HG03460 (cell line): ENCODE data around the gene SYCE1.
A peak's percentile ranks its signal among the peaks of the same experiment; 100 is the strongest.
"Not testable (repeated sequence)": the region's sequence is repeated elsewhere in the genome, so short reads cannot be mapped to it uniquely, and the experiment has no call there.

Experiments used
- ATAC-seq: cut with Tn5 transposase; IDR thresholded peaks from one replicate; pipeline ENCODE4 v1.9.1; 2021; ENCODE audit not compliant: unreplicated experiment

The SYCE1 gene

DNA sequence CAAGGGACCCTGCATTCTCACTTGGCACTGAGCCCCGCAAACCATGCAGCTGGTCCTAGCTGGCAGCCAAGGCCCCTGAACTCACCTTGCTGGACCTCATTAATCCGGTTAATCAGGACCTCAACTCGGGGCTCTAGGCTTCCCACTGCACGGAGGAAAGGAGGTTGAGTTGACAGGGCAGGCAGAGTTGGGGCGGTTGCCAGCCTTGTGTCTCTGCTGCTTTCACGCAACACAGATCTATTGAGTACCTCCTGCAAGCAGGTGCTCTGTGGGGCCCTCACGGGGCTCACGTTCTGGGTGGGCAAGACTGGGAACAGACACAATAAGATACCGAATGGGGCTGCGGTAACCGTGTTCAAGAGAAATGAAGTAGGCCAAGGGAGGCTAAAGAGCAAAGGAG is 6.2 kb downstream of the SYCE1 start:
- ATAC-seq = no peak

DNA sequence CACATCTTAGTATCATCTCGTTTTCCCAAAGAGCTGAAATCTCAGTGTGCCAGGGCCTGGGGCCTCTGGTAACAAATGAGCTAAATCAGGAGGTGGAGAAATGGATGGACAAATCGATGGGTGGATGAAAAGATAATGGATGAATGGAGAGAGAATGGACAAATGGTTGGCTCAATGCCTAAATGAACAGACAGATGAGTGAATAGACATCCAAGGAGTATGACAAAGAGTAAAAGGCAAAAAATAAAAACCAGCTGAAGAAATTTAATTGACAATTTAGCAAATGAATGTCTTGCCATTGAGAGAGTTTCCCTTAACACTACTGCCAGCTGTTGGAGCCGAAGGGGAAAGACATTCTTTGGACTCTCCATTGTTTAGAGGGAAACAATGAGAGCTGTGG is 8.0 kb downstream of the SYCE1 start:
- no peak for ATAC-seq

DNA sequence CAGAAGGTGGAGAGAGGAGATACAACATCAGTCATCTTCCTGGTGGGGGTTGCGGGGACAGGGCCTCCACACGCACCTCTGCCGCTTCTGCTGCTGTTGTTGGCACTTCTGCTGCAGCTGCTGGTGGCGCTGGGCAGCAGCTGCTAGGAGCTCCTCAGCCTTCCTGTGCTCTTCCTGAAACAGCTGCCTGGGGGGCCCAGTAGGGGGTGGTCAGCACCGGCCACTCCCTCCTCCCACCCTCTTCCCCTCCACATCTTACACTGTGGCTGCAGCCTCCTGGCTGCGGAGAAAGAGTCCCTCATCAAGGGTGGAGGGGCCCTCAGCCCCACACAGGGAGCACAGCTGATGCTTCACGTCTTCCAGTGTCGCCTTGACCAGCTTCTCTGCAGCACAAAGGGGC is 9.9 kb downstream of the SYCE1 start:
- no peak for ATAC-seq

DNA sequence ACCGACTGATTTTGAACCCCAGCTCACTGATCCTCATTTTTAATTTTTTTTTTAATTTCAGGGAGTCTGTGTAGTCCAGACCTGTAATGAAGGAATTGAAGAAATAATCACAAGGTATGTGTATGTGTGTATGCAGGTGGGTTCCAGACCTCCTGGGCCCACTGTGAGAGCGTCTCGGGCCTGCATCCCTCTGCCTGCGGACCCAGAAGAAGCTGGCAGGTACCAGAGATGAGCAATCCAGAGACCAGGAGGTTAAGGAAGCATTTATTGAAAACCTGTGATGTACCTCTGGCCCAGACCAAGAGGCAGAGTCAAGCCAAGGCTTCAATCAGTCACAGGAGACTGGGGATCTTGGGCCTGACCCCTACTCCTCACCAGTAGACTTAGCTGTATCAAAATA is 10.8 kb downstream of the SYCE1 start:
- no peak for ATAC-seq

DNA sequence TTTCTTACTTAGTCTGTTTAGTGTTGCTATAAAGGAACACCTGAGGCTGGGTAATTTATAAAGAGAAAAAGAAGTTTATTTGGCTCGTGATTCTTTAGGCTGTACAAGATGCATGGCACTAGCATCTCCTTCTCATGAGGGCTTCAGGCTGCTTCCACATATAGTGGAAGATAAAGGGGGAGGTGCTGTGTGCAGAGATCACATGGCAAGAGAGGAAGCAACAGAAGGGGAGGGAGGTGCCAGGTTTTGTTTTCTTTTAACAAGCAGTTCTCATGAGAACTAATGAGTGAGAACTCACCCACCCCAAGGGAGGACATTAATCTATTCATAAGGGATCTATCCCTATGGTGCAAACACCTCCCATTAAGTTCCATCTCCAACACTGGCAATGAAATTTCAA is 20.9 kb downstream of the SYCE1 start:
- no peak for ATAC-seq

DNA sequence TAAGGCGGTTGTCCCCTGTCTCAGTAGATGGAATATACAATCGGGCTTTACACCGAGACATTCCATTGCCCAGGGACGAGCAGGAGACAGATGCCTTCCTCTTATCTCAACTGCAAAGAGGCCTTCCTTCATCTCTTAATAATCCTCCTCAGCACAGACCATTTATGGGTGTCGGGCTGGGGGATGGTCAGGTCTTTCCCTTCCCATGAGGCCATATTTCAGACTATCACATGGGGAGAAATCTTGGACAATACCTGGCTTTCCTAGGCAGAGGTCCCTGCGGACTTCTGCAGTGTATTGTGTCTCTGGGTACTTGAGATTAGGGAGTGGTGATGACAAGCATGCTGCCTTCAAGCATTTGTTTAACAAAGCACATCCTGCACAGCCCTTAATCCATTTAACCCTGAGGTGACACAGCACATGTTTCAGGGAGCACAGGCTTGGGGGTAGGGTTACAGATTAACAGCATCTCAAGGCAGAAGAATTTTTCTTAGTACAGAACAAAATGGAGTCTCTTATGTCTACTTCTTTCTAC is 23.9 kb downstream of the SYCE1 start:
- not testable (repeated sequence) for ATAC-seq

DNA sequence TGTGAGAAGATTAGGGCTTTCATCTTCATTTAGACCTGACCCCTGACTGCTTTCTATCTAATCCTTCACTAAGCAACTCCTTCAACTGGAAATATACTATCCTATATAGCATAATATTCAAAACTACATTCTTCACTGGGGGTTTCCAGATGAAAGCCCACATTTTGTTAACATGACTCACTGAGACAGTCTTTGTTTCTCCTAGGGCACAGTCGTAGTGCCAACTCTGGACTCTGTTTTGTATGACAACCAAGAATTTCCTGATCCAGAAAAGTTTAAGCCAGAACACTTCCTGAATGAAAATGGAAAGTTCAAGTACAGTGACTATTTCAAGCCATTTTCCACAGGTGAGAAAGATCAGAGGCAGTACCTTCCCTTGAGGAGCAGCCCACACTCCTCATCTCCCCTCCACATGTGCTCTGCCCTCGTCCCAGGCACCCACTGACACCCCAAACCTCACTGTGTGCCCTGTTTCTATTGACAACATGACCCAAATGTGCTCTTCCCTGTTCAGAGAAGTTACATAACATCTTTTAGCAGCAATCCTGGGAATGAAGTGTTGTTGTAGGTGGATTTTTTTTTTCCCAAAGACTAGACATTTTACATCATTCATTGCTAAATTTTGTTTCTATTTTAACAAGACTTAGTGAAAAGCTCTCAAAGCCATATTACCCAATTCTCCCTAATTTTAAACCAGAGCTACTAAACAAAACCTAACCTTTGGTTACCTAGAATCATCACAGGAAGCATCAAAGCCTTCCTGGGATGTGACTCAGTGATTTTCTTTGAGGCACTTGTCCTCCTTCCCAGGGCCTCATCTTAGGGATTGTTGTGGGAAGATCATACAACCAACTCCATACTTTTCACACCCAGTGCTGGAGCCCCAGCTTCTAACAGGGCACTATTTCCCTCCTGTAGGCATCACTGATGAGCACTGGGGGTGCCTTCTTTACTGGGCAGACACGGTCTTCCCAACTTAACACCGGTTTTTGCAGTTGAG is 27.5 kb downstream of the SYCE1 start:
- no peak for ATAC-seq

DNA sequence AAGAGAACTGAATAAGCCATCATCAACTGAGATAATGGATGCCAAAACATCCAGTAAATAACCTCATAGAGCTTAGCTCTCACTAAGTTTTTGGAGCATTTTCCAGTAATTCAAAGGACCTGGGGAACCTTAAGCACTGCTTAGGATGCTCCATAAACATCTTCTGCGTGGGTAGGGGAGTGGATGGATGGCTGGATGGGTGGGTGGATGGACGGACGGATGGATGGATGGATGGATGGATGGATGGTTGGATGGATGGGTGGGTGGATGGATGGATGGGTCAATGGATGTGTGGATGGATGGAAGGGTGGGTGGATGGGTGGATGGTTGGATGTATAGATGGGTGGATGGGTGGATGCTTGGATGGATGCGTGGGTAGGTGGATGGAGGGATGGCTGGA is 29.2 kb downstream of the SYCE1 start:
- no peak for ATAC-seq

DNA sequence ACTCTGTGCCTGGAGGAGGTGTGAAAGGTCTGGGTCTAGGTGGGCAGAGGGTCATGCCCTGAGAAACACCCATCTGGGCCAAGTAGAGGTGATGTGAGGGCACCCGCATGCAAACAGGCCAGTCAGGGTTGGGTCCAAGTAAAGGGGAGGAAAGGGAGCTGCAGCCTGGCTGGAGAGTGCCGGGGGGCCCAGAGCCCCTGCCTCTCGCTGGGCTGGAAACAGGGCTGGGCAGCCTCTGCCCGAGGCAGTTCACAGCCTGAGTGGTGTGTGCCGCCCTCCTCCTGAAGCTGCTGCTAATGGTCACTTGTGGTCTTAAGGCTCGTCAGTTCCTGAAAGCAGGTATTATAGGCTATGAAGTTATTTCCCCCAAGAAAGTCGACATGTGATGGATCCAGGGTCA is 31.0 kb downstream of the SYCE1 start:
- ATAC-seq = no peak

DNA sequence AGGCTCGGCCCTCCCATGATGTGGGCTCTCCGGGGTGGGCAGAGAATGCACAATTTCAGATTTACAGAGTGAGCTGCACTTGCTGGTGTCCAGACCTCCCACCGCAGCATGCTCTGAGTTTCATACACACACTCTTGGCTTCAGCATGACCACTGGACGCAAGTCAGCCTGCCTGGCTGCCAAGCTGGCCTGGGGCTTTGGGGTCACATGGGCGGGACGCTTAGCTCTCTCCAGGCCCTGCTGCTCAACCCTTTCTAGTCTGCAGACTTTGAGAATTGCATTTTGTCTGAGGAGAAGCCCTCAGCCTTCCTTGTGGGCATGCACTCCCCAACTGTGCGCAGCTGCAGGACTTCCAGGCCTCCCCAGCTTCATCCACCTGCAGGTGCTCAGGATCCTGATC is 32.5 kb downstream of the SYCE1 start:
- ATAC-seq = no peak

DNA sequence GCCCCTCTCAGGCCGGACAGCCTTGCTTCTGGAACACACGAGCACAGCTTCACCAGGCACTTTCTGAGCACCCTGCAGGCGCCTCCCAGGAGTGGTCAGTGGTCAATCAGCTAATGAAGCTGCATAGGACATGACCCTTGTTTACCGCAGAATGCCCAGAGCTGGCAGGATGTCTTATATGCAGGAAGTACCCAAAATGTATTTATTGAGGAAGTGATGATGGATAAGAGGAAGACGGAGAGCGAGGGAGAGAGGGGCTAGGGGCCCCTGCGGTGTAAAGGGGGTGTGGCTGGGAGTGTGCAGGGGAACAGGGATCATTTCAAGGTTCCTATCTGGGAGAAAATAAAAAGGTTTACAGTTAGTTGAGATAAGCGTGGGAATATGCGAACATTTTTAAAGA is 34.9 kb downstream of the SYCE1 start:
- no peak for ATAC-seq

DNA sequence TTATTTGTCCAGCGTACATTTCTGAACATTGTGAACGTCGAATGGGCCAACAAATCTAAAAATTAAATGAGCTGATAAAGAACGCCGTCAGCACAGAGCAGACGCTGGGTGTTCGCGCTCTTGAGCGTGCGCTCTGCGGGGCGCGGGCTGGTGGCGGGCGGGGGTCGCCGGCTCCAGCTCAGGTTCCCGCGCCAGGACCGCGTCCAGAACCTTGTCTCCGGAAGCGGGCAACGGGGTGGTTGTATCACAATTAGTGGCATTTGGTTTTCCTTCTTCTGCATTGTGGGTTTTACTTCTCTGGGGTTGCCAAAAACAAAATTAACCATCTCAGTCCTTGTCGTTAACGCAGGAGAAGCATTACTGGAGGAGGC is 35.8 kb downstream of the SYCE1 start:
- no peak for ATAC-seq

DNA sequence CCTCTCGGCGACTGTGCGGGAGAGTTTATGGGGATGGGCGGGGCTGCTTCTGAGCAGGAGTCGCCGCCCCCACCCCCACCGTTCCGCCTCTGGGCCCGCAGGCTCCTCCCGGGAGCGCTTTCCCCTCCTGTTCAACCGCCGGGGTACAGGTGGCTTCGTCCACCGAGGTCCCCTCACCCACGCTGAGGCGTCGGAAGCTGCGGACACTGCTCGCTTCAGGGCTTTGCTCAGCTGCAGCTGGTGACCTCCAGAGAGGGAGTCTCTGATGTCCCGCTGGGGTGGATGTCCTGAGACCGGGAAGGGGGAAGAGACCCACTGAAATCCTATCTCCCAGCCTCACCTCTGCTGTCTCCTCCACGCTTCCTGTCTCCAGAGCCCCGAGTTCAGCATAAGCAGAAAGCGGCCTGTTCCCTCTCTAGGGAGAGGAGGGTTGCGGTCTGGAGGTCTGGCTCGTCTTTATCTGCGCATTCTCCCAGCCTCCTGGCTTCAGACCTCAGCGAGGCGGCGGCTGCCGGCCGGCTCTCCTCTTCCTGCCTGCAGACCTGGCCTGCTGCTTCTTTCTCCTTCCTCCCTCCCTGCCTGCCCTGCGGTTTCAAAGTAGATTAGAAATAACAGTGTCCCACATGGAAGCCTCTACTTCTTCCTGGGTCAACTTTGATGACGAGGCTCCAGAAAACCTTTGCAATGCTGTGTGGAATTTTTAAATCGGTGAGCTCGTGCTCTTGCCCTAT is 36.4 kb downstream of the SYCE1 start:
- ATAC-seq = no peak

DNA sequence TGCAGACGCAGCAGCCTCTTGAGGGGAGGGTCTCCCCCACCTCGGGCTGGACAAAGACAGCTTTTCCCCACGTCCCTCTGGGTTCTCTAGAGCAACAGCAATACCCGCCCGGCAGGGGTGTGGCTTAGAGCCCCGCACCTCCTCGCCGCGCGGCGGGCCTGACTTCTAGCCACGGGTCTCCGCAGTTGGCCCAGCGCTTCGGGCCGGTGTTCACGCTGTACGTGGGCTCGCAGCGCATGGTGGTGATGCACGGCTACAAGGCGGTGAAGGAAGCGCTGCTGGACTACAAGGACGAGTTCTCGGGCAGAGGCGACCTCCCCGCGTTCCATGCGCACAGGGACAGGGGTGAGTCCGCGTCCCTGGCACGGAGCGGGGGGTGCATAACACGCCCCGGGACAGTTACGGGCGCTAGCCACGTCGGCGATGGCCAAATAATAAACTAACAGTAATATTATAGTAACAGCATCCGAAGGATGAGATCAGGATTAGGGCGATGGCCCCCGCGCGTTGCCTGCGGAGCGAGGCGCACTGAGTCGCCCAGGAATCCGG is 37.0 kb downstream of the SYCE1 start:
- ATAC-seq = no peak

DNA sequence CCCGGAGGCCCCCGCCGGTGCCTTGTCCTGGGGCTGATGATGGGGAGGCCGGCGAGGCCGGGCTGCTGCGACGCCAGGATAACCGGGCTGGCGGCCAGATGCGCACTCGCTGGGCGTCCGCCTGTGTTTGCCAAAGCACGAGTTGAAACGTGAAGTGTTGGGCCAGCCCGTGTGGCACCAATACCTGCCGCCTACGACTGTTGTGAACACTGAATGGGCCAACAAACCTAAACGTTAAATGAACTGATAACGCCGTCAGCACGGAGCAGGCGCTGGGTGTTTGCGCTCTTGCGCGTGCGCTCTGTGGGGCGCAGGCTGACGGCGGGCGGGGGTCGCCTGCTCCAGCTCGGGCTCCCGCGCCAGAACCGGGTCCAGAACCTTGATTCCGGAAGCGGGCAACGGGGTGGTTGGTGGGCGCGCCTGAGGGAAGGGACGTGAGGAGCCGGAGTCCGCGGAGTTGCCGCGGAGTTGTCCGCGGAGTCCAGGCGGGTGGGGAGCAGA is 37.6 kb downstream of the SYCE1 start:
- no peak for ATAC-seq

DNA sequence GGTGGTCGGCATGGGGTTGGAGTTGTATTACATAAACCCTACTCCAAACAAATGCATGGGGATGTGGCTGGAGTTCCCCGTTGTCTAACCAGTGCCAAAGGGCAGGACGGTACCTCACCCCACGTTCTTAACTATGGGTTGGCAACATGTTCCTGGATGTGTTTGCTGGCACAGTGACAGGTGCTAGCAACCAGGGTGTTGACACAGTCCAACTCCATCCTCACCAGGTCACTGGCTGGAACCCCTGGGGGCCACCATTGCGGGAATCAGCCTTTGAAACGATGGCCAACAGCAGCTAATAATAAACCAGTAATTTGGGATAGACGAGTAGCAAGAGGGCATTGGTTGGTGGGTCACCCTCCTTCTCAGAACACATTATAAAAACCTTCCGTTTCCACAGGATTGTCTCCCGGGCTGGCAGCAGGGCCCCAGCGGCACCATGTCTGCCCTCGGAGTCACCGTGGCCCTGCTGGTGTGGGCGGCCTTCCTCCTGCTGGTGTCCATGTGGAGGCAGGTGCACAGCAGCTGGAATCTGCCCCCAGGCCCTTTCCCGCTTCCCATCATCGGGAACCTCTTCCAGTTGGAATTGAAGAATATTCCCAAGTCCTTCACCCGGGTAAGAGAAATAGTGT is 38.3 kb downstream of the SYCE1 start, which contains the start of gene CYP2E1:
Gene CYP2E1 (plus strand): TSS at position 407 of the 632 bp plus-strand sequence. CDS start 33 bp downstream, at position 440.
- ATAC-seq = no peak

DNA sequence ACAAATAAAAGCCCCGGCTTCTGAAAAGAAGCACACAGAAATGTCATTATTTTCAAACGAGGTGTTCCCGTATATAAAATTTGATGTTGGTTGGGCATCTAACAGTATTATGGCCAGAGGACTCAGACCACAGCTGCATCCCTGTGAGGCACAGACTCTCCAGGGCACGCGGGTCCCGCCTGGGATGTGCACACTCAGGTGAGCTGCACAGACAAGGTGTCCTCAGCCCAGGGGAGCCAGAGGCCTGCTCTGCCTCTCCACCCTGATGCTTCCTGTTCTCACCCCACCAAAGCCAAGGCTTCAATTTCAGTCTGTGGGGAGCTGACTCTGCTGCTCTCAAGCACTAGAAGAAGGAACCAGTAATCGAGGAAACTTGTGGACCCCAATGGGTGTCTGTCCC is 39.9 kb downstream of the SYCE1 start:
- ATAC-seq = no peak

DNA sequence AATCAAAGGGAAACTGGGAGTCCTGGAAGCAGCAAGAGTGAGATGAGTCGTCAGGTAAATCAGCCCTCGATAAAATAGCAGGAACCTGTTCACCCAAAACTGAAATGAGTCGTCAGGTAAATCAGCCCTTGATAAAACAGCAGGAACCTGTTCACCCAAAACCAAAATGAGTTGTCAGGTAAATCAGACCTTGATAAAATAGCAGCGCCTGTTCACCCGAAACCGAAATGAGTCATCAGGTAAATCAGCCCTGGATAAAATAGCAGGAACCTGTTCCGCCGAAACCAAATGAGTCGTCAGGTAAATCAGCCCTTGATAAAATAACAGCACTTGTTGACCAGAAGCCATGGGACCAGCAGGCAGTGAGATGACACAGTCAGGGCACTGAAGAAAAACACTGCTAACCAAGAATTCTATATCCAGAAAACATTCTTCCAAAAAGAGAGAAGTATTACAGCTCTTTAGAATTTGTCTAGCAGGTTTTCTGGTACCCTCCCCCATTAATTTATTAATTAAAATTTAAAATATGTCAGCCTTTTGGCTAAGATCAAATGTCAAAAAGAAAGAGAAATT is 41.7 kb downstream of the SYCE1 start:
- ATAC-seq = no peak

DNA sequence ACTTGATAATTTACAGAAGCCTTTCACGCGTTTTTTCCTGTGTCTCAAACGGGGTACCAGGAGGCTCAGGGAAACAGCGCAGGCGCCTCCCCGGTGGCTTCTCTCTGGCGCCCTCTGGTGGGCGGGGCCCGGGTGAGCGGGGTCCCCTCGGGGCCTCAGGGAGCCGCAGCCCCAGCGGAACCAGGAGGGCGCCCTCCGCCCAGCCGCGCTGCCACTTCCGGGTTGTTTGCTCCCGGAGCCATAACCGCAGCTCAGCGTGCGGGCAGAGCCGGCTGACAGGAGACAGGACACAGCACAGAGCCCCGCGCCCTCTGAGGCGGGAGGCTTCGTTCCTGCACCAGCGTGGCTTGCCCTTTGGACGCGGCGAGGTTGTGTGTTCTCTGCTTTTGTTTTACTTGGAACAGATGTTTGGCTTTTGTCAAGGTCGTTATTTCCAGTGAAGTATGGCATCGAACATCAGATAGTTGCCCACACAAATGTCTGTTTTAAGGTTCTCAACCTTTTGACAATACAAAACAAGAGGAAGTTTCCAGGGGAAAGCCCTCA is 45.1 kb downstream of the SYCE1 start:
- peak; percentile 95 for ATAC-seq

DNA sequence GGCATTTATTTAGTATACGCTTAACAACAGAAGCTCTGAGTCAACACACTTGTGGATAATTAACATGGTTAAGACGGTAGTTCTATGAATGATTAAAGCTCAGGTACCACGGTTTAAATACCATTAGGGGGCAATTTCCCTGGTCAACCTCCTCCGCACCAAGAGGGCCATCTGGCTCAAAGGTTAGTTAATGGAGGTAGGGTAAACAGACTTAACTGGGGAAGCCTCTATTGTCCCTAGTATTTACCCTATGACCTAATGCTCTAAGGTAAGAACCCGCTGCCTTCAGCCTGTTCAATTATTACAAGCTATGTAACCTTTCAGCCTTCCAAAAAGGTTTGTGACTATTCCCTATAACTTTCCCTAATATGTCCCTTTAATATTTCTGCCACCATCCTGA is 46.9 kb downstream of the SYCE1 start:
- not testable (repeated sequence) for ATAC-seq
